ENCODE measurements around the gene RNLS.

The RNLS gene

GRCh38 chr10:88582806-88583583, at the start of gene RNLS:
Gene RNLS, minus strand, starts transcription at chr10:88583318.
- DNase-seq (ENCODE audit: low read depth, low spot score) = peak; percentile 25

GRCh38 chr10:88624840-88625239, 41.7 kb upstream of the RNLS start:
- DNase-seq (ENCODE audit: low read depth, low spot score) = no peak

- DNase-seq (ENCODE audit: low read depth, low spot score) = no peak
Measured at GRCh38 chr10:88623835-88624234, 40.7 kb upstream of the RNLS start.

- DNase-seq (ENCODE audit: low read depth, low spot score) = no peak
Measured at GRCh38 chr10:88620441-88620840, 37.3 kb upstream of the RNLS start.

GRCh38 chr10:88618496-88618895, 35.4 kb upstream of the RNLS start:
- no peak for DNase-seq (ENCODE audit: low read depth, low spot score)

- no peak for DNase-seq (ENCODE audit: low read depth, low spot score)
Measured at GRCh38 chr10:88617772-88618300, 34.7 kb upstream of the RNLS start.

GRCh38 chr10:88616250-88616977, 33.3 kb upstream of the RNLS start:
- no peak for DNase-seq (ENCODE audit: low read depth, low spot score)

GRCh38 chr10:88608780-88609179, 25.7 kb upstream of the RNLS start:
- no peak for DNase-seq (ENCODE audit: low read depth, low spot score)

GRCh38 chr10:88608052-88608732, 25.1 kb upstream of the RNLS start:
- no peak for DNase-seq (ENCODE audit: low read depth, low spot score)

- no peak for DNase-seq (ENCODE audit: low read depth, low spot score)
Measured at GRCh38 chr10:88598055-88598454, 14.9 kb upstream of the RNLS start.

GRCh38 chr10:88594482-88594881, 11.4 kb upstream of the RNLS start:
- no peak for DNase-seq (ENCODE audit: low read depth, low spot score)

GRCh38 chr10:88592906-88593305, 9.8 kb upstream of the RNLS start:
- DNase-seq (ENCODE audit: low read depth, low spot score) = no peak

GRCh38 chr10:88592381-88592780, 9.3 kb upstream of the RNLS start:
- no peak for DNase-seq (ENCODE audit: low read depth, low spot score)

- no peak for DNase-seq (ENCODE audit: low read depth, low spot score)
Measured at GRCh38 chr10:88586462-88586861, 3.3 kb upstream of the RNLS start, which contains the start of gene LIPJ. Gene LIPJ, plus strand, starts transcription at chr10:88586762. Its CDS starts 3,926 bp downstream, at chr10:88590688.

- no peak for DNase-seq (ENCODE audit: low read depth, low spot score)
Measured at GRCh38 chr10:88583584-88583957, 453 bp upstream of the RNLS start.

GRCh38 chr10:88582411-88582805, 710 bp downstream of the RNLS start:
- DNase-seq (ENCODE audit: low read depth, low spot score) = no peak

GRCh38 chr10:88565072-88565471, 18.0 kb downstream of the RNLS start:
- no peak for DNase-seq (ENCODE audit: low read depth, low spot score)

GRCh38 chr10:88562152-88562551, 21.0 kb downstream of the RNLS start:
- no peak for DNase-seq (ENCODE audit: low read depth, low spot score)

- DNase-seq (ENCODE audit: low read depth, low spot score) = no peak
Measured at GRCh38 chr10:88557658-88558057, 25.5 kb downstream of the RNLS start.

- no peak for DNase-seq (ENCODE audit: low read depth, low spot score)
Measured at GRCh38 chr10:88557256-88557655, 25.9 kb downstream of the RNLS start.

- DNase-seq (ENCODE audit: low read depth, low spot score) = no peak
Measured at GRCh38 chr10:88555190-88555908, 27.8 kb downstream of the RNLS start.
